KMS-11 (cell line): Measurements from ENCODE around the gene ARHGEF17.

Source experiments
- H2AFZ ChIP-seq: fragments of 200-600 bp; sonication (generic); 2 replicates; pipeline ENCODE4 v1.6.1; 2016; ENCODE audit warnings: antibody characterized with exemption, mixed run types, low read depth
- H3K27ac ChIP-seq: fragments of 200-600 bp; sonication (generic); 2 replicates; pipeline ENCODE4 v1.6.1; 2016; ENCODE audit warnings: mild to moderate bottlenecking, mixed run types
- H3K27me3 ChIP-seq: fragments of 200-600 bp; sonication (generic); 2 replicates; pipeline ENCODE4 v1.6.1; 2017; ENCODE audit warnings: mild to moderate bottlenecking, low read depth, mixed run types, moderate library complexity; ENCODE audit not compliant: insufficient read depth
- H3K36me3 ChIP-seq: fragments of 200-600 bp; sonication (generic); 2 replicates; pipeline ENCODE4 v1.6.1; 2017; ENCODE audit warnings: mild to moderate bottlenecking, mixed run types; ENCODE audit not compliant: insufficient read depth
- H3K4me1 ChIP-seq: fragments of 200-600 bp; sonication (generic); 2 replicates; pipeline ENCODE4 v1.6.1; 2016; ENCODE audit warnings: mild to moderate bottlenecking, low read depth, mixed run types; ENCODE audit not compliant: poor library complexity, severe bottlenecking
- H3K4me2 ChIP-seq: fragments of 200-600 bp; sonication (generic); 2 replicates; pipeline ENCODE4 v1.7.0; 2016; ENCODE audit warnings: mild to moderate bottlenecking, mixed run types
- H3K4me3 ChIP-seq: fragments of 200-600 bp; sonication (generic); IDR thresholded peaks from 2 replicates; pipeline ENCODE4 v1.6.1; 2017; ENCODE audit warnings: low read depth, low read length, mixed read lengths; ENCODE audit not compliant: insufficient read depth
- H3K79me2 ChIP-seq: fragments of 200-600 bp; sonication (generic); 2 replicates; pipeline ENCODE4 v1.6.1; 2016; ENCODE audit warnings: low read depth, mixed run types; ENCODE audit not compliant: insufficient read depth
- H3K9ac ChIP-seq: fragments of 200-600 bp; sonication (generic); 2 replicates; pipeline ENCODE4 v1.6.1; 2016; ENCODE audit warnings: mild to moderate bottlenecking, mixed run types
- H4K20me1 ChIP-seq: fragments of 200-600 bp; sonication (generic); 2 replicates; pipeline ENCODE4 v1.6.1; 2016; ENCODE audit warnings: mild to moderate bottlenecking, mixed run types; ENCODE audit not compliant: insufficient read depth
- TF ChIP-seq, protein P1 (sequence below): fragments of 200-600 bp; sonication (generic); conservative IDR thresholded peaks from 2 replicates; pipeline ENCODE4 v1.6.1; 2017; ENCODE audit warnings: low read depth, mild to moderate bottlenecking, antibody characterized with exemption, low read length, moderate library complexity, mixed read lengths

The ARHGEF17 gene

DNA sequence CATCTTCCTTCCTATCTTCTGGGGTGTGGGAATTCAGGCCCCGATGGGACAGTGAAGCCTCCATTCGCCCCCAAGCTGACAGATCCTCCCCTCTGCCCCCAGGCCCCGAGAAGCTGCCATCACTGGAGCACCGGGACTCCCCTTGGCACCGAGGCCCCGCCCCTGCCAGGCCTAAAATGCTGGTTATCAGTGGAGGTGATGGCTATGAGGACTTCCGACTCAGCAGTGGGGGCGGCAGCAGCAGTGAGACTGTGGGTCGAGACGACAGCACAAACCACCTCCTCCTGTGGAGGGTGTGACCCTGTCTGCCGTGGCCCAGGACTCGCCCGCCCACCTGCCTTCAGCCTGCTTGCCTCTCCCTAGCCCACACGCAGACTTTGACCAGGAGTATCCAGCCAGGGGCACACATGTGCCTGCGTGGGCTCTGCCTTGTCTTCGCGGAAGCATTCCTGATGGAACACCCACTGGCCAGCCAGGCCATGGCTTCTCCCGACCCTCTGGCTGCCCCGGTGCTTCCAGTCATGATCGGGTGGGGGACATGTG, 59.5 kb downstream of the ARHGEF17 start:
- Histone ChIP-seq H3K4me3 (no peak overlapping the region), H3K4me2 (no peak overlapping the region), H3K9ac (no peak overlapping the region), H3K27me3 (no peaks in the 10 kb centered on the region), H3K4me1 (no peaks in the 10 kb centered on the region), H3K27ac (no peak overlapping the region), H2AFZ (no peak overlapping the region), H4K20me1 (no peaks in the 10 kb centered on the region), H3K36me3 (no peaks in the 10 kb centered on the region), H3K79me2 (no peaks in the 10 kb centered on the region)
- TF ChIP-seq, protein P1, sequence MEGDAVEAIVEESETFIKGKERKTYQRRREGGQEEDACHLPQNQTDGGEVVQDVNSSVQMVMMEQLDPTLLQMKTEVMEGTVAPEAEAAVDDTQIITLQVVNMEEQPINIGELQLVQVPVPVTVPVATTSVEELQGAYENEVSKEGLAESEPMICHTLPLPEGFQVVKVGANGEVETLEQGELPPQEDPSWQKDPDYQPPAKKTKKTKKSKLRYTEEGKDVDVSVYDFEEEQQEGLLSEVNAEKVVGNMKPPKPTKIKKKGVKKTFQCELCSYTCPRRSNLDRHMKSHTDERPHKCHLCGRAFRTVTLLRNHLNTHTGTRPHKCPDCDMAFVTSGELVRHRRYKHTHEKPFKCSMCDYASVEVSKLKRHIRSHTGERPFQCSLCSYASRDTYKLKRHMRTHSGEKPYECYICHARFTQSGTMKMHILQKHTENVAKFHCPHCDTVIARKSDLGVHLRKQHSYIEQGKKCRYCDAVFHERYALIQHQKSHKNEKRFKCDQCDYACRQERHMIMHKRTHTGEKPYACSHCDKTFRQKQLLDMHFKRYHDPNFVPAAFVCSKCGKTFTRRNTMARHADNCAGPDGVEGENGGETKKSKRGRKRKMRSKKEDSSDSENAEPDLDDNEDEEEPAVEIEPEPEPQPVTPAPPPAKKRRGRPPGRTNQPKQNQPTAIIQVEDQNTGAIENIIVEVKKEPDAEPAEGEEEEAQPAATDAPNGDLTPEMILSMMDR = no peak

DNA sequence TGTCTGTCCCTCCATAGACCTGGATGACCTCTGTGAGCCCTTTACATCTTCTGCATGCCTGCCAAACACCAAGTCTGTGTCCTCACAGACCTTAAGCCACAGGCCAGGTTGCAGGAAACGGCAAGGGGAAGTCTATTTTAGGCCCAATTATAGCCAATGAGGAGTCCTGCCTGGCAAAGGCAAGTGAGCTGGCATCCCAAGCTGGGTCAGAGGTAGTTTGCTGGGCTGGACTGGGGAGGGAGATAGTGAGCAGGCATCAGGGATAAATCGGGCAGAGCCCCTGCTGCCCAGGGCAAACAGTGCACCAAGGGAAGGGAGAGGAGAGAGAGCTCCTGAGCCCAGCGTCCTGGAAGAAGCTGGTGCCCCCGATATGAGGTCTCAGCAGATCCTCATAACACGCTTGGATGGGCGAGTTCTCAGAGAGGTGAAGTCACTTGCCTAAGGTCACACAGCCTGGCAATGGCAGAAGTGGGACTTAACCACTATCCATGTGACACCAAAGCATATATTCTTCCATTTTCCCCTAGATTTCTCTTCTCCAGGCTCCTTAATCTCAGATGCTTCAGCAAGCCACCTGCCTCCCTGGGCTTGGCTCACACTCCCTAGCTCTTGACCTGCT, 64.4 kb downstream of the ARHGEF17 start:
- Histone ChIP-seq H3K4me3 (no peak overlapping the region), H2AFZ (no peak overlapping the region), H3K4me1 (peaks cover 8% of the 10 kb centered on the region), H3K36me3 (no peaks in the 10 kb centered on the region), H3K9ac (no peak overlapping the region), H3K79me2 (peaks cover 2% of the 10 kb centered on the region; the same call in 1 of the 2 replicates), H3K27me3 (no peaks in the 10 kb centered on the region), H3K27ac (no peak overlapping the region), H3K4me2 (no peak overlapping the region), H4K20me1 (no peaks in the 10 kb centered on the region)
- TF ChIP-seq, protein P1 = no peak; the same call in 1 of the 2 replicates

DNA sequence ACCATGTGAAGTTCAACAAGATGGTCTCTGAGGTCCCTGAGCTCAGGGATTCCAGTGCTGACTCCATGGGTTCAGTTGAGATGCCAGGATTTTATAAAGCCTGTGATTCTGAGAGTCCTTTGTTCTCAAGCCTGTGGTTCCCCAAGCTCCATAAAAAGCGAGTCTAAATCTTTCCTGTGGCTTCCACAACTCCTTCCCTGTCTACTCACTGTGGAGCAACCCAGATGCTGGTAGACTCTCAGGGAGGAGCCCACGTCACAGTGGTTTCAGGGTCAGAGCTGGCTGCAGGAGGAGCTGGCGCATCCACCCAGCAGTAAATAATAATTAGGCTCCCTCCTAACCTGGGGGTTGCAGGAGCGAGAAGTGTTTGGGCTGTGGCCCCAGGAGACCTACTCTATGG, 66.1 kb downstream of the ARHGEF17 start:
- H4K20me1 ChIP-seq = no peaks in the 10 kb centered on the region
- H3K36me3 ChIP-seq = no peaks in the 10 kb centered on the region
- no peak overlapping the region for H2AFZ ChIP-seq
- H3K4me3 ChIP-seq = no peak overlapping the region
- no peak overlapping the region for H3K27ac ChIP-seq
- H3K79me2 ChIP-seq = peaks cover 10% of the 10 kb centered on the region; the same call in 1 of the 2 replicates
- H3K4me1 ChIP-seq = peaks cover 22% of the 10 kb centered on the region
- H3K27me3 ChIP-seq = no peaks in the 10 kb centered on the region
- no peak overlapping the region for H3K9ac ChIP-seq
- TF ChIP-seq, protein P1 = no peak
- no peak overlapping the region for H3K4me2 ChIP-seq

DNA sequence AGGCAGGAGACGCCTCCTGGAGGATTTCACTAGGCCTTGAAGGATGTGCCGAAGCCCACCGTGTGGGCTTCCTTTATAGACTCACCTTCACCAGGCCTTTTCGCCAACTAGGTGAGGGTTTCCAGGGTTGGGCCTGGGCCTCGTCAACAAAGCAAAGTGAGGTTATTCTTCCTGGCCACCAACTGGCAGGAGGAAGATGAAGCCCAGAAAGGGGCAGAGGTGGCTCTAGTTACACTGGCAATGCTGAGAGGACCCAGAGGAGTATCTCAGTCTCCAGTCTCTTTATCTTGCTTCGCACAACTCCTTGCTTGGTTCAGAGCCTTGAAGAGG, 67.7 kb downstream of the ARHGEF17 start:
- H4K20me1 ChIP-seq = no peaks in the 10 kb centered on the region
- peak overlapping the region; percentile 33 for H3K4me2 ChIP-seq
- no peak overlapping the region for H3K9ac ChIP-seq
- H3K36me3 ChIP-seq = no peaks in the 10 kb centered on the region
- H3K27ac ChIP-seq = no peak overlapping the region
- TF ChIP-seq, protein P1 = no peak
- H3K4me3 ChIP-seq = no peak overlapping the region
- peak overlapping the region; percentile 70 for H2AFZ ChIP-seq
- no peaks in the 10 kb centered on the region for H3K27me3 ChIP-seq
- peaks cover 13% of the 10 kb centered on the region; the same call in 1 of the 2 replicates for H3K79me2 ChIP-seq
- H3K4me1 ChIP-seq = peaks cover 22% of the 10 kb centered on the region
